Cardiac fibroblast (primary cell): ENCODE measurements around the gene HTRA1.

Experiments used
- DNase-seq, 2 donors: peaks; one replicate each; pipeline versions ENCODE4 v3.0.0 to v3.0.0-alpha.2; 2010; ENCODE audit warnings: low read depth in 2 of 2
- H3K4me3 ChIP-seq, 2 donors: replicated peaks in 1 of 2; 1 replicate in 1 of 2; 2 replicates in 1 of 2; pipeline ENCODE4 v1.5.1; 2011; ENCODE audit warnings: low read depth in 2 of 2, low read length in 2 of 2, mild to moderate bottlenecking in 2 of 2, moderate library complexity in 1 of 2
- TF ChIP-seq, protein P1 (sequence below): IDR thresholded peaks from one replicate; pipeline ENCODE4 v1.5.1; 2011; ENCODE audit warnings: low read depth, mild to moderate bottlenecking, low read length, inconsistent platforms

The HTRA1 gene

DNA sequence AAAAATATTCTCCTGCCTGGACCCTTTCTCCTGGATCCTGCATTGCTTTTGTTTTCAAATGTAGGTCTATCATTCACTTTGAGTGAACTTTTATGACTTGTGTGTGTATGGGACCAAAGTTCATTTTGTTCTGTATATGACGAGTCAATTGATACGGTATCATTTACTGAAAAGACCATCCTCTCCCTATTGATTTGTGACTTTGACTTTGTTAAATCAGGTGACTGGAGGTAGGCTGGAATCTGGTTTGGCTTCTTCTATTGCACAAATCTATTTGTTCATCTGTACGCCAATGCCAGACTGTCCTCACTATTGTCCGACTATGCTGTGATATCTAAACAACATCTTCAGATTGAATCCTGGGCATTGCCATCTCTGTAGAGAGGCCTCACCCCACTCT is 12.2 kb upstream of the HTRA1 start:
- DNase-seq: no peak
- no peak overlapping the region for H3K4me3 ChIP-seq
- TF ChIP-seq, protein P1, sequence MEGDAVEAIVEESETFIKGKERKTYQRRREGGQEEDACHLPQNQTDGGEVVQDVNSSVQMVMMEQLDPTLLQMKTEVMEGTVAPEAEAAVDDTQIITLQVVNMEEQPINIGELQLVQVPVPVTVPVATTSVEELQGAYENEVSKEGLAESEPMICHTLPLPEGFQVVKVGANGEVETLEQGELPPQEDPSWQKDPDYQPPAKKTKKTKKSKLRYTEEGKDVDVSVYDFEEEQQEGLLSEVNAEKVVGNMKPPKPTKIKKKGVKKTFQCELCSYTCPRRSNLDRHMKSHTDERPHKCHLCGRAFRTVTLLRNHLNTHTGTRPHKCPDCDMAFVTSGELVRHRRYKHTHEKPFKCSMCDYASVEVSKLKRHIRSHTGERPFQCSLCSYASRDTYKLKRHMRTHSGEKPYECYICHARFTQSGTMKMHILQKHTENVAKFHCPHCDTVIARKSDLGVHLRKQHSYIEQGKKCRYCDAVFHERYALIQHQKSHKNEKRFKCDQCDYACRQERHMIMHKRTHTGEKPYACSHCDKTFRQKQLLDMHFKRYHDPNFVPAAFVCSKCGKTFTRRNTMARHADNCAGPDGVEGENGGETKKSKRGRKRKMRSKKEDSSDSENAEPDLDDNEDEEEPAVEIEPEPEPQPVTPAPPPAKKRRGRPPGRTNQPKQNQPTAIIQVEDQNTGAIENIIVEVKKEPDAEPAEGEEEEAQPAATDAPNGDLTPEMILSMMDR: no peak

GRCh38 chr10:122450353-122450990 is 10.9 kb upstream of the HTRA1 start:
- DNase-seq: no peak
- no peak overlapping the region for H3K4me3 ChIP-seq
- TF ChIP-seq, protein P1: no peak

DNA sequence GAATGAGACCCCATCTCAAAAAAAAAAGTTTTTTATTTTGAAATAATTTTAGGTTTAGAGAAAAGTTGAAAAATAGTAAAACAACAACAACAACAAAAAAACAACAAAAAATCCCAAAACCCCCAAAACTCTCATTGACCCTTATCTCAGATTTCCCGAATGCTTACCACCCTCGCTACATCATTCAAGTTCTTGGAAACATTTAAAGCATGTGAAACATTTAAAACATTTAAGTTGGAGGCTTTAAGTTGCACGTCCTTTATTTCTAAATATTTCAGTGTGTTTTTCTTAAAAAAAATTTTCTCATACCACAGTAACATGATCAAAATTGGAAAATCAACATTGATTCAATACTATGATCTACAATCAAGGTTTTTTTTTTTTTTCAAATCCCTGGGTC is 7.3 kb upstream of the HTRA1 start:
- TF ChIP-seq, protein P1: no peak
- H3K4me3 ChIP-seq: no peak overlapping the region
- DNase-seq: no peak

- TF ChIP-seq, protein P1: no peak
- no peak within 1 kb of the TSS for H3K4me3 ChIP-seq
- no peak for DNase-seq
These were observed 6.7 kb upstream of the HTRA1 start, which contains the start of gene ARMS2 for GRCh38 chr10:122454603-122455080. Gene ARMS2 (plus strand): TSS chr10:122454653. CDS start chr10:122454728, 75 bp downstream.

DNA sequence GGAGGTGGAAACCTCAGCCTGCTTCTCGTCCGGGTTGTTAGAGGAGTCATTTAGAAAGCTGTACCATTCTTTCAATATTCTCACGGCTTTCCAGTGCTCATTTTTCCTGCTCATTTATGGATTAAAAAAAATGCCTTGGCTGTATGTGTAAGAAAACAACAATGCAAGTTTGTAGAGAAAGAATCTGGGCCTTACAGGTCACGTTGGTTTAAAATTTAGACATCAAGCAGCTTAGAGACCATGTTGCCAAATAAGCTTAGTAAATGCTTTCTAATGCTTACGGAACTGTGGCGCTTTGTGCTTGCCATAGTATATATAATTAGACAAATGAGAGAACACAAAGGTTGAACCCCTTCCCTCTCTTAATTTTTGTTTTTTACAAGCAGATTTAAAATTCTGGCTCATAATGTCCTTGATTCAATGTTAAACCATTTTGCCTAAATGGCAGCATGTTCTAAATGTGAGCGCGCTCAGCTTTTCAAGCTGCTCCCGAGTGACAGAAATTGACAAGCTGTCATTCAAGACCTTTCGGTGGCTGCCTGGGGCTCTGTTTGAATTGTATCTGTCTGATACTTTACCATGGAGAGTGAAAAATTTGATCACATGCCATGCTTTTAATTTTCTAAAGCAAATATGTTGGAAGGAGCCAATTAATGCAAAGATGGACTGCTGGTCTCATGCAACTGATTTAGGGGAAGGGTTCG is 5.8 kb upstream of the HTRA1 start:
- TF ChIP-seq, protein P1: no peak
- no peak overlapping the region for H3K4me3 ChIP-seq
- DNase-seq: no peak

- no peak for DNase-seq
- TF ChIP-seq, protein P1: no peak
- H3K4me3 ChIP-seq: no peak overlapping the region
These were observed 3.4 kb upstream of the HTRA1 start for GRCh38 chr10:122457934-122458333.
